Bone marrow (tissue), 2 donors: ENCODE results near the gene AATK.

ENCODE experiments used
- DNase-seq, 2 donors: peaks; one replicate each; lab custom pipeline; 2025; lab: John Stamatoyannopoulos, UW

AATK gene

GRCh38 chr17:81166033-81166492, at the start of gene AATK:
AATK (minus strand) TSS chr17:81166221; CDS start chr17:81165992, 229 bp downstream.
- no peak for DNase-seq

- DNase-seq = no peak
These were observed 48.0 kb upstream of the AATK start for GRCh38 chr17:81213978-81214377.

GRCh38 chr17:81212365-81212764, 46.3 kb upstream of the AATK start:
- no peak for DNase-seq

- no peak for DNase-seq
These were observed 44.8 kb upstream of the AATK start for GRCh38 chr17:81210868-81211267.

GRCh38 chr17:81210466-81210865, 44.4 kb upstream of the AATK start:
- DNase-seq = no peak

GRCh38 chr17:81209141-81209540, 43.1 kb upstream of the AATK start:
- DNase-seq = no peak

GRCh38 chr17:81208651-81209050, 42.6 kb upstream of the AATK start:
- DNase-seq = no peak

GRCh38 chr17:81207610-81208581, 41.9 kb upstream of the AATK start:
- no peak for DNase-seq

GRCh38 chr17:81206657-81207056, 40.6 kb upstream of the AATK start:
- DNase-seq = no peak

GRCh38 chr17:81206166-81206565, 40.1 kb upstream of the AATK start:
- DNase-seq = no peak

GRCh38 chr17:81204578-81204977, 38.6 kb upstream of the AATK start:
- DNase-seq = no peak

- no peak for DNase-seq
These were observed 37.1 kb upstream of the AATK start for GRCh38 chr17:81203136-81203535.

GRCh38 chr17:81202318-81202717, 36.3 kb upstream of the AATK start:
- no peak for DNase-seq

GRCh38 chr17:81200695-81201580, 34.9 kb upstream of the AATK start:
- peak; percentile 12 to 63 for DNase-seq

GRCh38 chr17:81200201-81200600, 34.2 kb upstream of the AATK start:
- DNase-seq = no peak

GRCh38 chr17:81199482-81199830, 33.4 kb upstream of the AATK start:
- DNase-seq = no peak

- no peak for DNase-seq
These were observed 32.9 kb upstream of the AATK start for GRCh38 chr17:81198826-81199481.

GRCh38 chr17:81197831-81198490, 31.9 kb upstream of the AATK start:
- no peak for DNase-seq

GRCh38 chr17:81197409-81197795, 31.4 kb upstream of the AATK start:
- DNase-seq = no peak

GRCh38 chr17:81196505-81197408, 30.7 kb upstream of the AATK start:
- DNase-seq = no peak
